Putamen (tissue), 1 donor: ENCODE data around the gene RBFOX1.

ENCODE experiments used
- DNase-seq: peaks from one replicate; pipeline ENCODE4 v3.0.0-alpha.2; 2016; ENCODE audit warnings: low spot score

RBFOX1 gene

DNA sequence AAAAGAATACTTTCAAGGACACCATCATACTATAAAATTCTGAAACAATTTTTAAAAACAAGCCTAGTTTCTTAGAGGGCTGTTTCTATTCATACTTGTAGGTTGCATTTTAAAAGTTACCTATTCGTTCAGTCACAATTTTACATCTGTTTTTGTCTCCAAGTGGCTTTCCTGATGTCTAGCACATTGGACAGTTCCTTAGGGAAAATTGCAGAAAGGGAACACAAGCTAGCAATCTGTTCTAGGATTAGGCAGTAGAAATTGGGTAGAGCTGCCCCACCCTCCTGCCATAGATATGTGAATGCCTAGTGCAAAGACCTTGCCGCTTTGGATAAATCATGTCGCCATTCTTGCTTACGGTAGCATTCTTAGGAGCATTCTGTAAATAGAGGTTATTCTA, 358.9 kb downstream of the RBFOX1 start:
- no peak for DNase-seq

DNA sequence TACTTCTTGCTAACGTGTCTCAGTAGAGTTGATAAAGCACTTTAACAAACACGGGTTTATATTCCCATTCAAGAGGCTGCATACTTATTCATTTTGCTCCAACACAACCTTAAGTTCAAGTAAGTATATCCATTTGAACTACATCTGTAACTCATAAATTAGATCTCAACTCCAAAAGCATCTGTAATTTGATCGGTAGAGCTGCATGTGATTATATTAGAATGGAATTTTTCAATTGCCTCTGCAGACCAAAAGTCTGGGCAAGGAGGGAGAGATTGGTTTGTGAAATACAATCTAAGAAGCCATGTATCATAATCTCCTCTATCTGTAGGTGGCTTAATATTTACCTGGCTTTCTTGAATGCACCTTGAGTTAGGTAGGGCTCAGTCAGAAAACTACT, 371.0 kb downstream of the RBFOX1 start:
- DNase-seq = no peak

DNA sequence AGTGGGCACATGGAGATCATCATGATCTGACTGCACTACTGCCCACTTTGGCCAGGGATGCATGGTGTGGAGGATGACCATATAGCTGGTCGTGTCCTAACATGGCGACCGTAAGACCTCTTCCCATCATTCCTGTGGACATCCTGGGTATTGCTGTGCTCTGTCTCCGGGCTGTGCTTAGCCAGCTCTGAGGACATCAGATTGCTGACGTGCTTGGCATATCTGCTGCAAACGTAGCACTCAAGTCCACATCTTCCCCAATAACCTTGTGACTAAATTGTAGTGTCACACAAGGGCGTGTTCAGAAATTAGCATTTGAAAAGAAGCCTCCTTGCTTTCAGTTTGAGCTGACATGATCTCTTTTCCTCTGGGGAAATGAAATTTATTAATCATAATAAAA, 373.2 kb downstream of the RBFOX1 start:
- no peak for DNase-seq

DNA sequence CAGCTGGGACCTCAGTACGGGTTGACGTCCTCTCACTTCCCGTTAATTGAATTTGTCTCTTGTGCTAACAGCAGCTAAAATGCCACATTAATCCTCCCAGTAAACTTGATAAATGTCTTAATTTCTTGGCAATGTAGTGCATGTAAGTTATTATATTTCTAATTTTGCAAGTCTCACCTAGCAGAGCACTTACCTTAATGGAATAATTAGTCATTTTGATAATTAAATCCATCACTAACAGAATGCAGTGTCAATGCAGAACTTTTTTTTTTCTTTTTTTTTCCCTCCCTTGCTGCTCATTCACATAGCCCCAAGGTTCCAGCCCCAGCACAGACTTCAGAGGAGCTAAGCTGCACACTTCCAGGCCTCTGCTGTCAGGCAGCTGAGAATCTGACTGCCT, 376.5 kb downstream of the RBFOX1 start:
- DNase-seq = no peak

DNA sequence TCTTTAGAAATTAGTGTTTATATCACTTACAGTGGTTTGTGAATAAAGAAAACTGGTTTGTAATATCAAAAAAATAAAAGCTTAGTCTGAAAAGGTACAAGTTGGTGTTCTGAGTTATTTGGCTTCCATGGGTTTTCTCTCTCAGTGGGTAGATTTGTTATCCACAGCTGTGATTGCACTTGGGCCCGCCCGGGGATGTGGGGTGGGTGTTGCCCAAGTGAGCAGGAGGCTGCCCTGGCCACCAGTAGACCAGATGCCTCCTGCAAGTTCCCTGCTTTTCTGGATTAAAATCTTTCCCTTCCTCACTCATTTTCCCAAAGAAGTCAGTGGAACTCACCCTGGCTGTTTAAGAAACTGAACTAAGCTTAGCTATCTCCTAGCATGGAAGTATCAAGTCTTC, 380.6 kb downstream of the RBFOX1 start:
- no peak for DNase-seq

DNA sequence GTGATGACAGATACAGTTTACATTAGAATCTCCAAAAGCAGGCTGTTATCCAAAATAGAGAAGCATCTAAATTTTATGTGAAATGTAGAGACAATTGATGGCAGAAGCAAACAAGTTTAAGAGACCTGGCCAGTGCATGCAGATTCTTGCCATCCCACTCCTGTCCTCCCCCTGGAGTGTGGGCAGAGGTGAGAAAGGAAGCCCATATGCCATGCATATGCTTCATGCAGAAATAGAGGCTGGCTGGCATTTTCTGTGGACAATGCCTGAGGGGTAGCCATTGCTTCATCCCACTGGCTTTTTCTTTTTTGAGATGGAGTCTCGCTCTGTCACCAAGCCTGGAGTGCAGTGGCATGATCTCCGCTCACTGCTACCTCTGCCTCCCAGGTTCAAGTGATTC, 382.1 kb downstream of the RBFOX1 start:
- no peak for DNase-seq

DNA sequence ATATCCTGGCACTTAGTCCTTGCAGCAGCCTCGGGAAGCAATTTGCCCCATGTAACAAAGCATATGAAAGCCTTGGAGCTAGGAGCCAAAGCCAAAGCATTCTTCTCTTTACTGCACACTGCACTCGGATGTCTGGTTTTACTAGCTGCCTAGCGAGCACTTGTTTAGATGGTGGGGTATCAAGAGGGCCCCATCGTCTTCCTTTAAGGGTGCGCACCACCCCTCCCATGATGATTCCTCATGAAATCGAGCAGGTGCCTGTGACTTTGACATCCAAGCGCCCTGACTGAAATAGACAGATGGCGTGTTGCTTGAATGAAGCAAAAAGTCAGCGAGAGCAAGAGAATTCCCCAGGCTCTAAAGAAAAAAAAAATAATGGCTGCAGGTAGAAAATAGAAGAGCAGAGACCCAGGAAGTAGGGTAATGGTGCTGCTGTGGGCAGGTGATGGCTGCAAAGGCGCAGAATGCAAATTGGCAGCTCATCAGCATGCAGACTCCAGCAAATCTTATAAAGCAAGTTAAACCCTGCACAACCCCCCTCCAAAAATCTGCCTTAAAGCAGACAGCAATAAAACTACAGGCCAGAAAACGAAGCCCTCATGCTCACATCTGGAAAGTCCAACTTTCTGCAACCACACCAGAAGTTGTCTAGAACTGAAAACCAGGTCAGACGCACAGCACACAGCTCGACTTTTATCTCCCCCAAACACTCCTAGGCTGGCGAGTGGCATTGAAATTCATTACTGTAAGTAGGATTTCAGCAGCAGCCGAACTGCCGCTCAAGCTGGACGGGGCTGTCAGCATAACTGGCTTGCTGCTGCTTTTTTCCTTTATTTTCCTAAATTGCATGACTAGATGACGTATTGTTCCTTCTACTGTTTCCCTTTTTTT, 384.3 kb downstream of the RBFOX1 start:
- DNase-seq = peak; percentile 18

DNA sequence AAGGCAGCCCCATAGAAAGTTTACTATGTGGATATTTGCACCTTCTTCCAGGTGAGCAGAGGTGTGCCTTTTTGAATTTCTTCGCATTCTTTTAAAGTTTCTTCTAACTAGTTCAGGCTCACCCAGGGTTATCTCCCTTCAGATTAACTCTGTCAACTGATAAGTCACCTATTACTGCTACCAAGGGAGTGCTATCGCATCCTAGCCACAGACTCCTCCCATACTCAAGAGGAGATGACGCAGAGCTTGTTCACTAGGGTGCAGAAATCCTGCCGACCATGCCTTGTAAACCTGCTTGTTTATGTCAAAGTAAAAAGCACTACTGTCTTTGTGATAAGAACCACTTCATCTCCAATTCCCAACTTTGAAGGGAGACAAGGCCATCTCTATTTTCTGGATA, 390.1 kb downstream of the RBFOX1 start:
- no peak for DNase-seq

DNA sequence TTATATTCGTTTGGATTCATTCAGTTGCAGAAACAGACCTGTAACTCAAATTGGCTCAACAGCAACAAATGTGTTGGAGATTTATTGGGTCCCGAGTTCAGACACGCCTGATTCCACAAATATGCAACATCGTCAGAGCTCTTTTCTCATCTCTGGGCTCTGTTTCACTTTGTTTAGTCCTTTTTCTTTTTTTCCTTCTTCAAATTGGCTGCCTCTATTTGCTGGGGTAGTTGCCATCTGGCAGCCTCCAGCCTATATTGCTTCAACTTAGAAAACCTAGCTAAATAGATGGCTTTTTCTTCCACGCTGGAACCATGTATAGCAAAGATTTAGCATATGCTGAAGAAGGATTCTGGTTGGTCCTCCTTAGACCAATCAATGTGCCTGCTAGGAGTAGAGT, 398.5 kb downstream of the RBFOX1 start:
- DNase-seq = no peak

DNA sequence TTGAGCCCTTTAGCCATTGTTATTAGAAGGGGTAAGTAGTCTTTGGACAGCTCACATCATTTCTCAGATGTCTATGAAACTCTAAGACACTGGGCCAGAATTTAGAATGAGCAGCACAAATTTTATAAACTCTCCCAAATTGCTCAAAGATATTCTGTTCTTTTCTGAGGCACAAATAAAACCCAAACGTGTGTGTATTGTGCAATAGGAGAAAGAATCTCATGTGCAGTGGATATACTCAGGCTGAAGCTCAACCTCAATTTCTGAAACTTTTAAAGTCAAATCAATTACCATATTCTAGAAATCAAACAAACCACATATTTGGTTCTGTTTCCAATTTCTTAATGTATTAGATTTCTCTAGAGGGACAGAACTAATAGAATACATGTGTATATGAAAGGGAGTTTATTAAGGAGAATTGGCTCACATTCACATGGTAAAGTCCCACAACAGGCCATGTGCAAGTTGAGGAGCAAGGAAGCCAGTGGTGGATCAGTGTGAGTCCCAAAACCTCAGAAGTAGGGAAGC, 403.6 kb downstream of the RBFOX1 start:
- DNase-seq = no peak

DNA sequence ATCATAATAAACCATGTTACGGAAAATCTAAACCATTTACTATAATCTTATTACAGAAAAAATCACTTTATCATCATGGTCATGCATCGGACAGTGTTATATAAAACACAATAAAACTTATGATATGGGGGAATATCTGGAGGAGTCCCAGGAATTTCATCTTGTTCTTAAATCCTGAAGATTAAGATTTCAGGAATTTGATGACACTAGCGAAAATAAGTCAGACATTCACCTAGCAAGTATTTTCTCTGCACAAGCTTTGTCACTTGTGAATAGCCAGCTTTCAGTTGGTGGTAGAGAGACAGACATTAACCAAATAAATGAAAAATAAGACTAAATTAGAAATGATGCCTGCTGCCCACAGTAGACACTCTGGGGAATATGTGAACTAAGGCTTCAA, 410.0 kb downstream of the RBFOX1 start:
- DNase-seq = no peak

DNA sequence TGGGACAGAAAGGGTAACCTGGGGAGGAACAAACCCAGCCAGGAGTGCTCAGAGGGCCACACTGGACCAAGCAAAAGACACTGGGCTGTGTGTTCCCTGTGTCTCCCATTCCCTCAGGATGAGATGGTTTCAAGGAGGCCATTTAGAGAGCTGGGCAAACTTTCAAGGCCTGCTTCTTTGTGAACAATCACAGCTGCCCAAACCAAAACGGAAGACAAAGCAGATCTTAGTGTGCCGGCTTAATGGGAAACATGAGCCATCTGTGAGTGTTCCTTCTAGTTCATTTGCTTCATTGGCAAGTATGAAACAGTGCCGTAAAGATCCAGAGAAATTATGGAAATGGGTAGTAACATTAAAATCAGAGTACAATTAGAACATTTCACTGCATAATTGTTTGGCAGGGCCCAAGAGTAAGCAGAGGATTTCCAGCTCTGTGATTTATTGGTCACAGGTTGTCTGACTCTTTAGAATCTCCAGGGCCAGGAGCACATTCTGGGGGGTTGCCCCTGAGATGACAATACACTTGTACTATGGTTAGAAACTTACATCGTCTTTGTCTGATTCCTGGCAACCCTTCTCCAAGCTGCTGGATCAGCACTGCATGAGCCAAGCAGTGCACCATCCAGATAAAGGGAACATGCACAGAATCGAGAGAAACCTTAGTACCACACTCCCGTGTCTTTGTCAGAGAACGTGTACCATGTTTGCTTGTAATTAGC, 412.1 kb downstream of the RBFOX1 start:
- DNase-seq = peak; percentile 34

DNA sequence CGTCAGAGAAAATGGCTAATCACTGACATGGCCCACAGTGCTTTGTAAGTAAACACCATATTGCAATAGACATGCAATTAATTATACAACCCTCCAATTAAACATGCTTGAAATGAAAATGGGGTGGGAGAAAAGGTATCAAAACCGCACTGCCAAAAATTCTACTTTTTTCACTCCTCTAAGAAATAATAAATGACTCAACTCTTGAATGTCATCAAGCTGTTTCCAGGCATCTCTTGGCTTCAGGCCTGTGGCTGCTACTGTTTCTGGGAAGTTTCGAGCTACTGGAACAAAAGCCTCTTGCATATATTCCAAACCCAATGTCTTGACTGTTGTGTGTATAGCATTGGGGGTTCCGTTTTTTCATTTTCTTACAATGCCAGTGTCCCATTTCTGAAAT, 412.6 kb downstream of the RBFOX1 start:
- DNase-seq = no peak

DNA sequence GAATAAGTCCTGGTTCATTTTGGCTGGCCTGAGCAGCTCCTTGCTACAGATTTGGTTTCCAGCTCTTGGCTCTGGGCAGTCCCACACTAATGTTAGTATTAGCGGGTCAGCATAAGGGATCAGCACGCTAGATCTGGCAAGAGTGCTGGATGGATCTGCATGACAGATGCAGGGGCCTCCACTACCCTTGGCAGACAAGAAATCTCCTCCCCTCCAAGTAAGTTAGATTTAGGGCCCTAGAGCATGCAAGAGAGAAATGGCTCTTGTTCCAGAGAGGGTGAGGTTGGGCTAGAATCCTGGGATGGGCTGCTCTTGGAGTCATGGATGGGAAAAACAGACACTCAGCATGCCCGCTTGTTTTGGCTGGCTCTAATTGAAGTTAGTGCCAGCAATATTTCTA, 414.3 kb downstream of the RBFOX1 start:
- DNase-seq = no peak

DNA sequence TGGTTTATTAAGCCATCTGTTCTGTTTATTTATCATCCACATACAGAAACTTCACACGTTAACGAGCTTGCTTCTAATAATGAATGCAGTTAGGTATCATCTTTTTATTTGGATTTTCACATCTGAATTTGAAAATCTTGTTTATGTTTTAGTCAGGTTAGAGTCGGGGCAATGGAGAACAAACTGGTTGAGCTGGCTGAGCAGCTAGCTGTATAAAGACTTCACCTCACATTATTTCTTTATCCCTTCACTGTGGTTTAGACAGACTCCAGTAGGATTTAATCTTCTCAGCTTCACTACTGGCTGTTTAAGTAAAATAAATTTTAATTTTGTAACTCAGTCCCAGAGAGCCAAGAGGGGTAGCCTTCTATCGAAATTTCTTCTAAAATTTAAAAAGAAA, 415.9 kb downstream of the RBFOX1 start:
- DNase-seq = no peak

DNA sequence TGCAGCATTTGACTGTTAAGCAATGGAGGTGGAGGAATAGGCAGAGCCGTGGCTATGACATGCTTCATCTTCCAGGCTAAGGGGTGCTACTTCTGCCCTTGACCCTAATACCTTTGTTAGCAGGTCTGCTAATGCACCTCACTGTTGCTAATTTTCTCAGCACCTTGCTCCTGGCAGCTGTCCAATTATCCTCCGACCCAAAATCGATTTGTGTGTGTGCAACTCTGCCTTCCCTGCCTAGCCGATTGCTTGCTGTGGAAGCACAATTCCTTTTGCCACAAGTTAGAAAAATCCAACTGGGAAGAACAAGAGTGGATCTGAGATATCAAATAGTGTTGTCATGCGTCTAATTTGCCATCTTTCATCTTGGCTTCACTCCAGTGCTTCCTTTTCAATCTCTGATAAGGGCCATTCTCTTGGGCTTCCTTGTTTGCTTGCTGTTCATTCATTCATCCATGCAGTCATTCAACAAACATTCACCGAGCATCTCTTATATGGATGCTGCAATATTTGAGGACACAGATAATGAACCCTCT, 422.8 kb downstream of the RBFOX1 start:
- DNase-seq = no peak
